GM18867 (cell line): ENCODE data around the gene KRT86.

Source experiments
- ATAC-seq: cut with Tn5 transposase; IDR thresholded peaks from one replicate; pipeline ENCODE4 v1.9.1; 2021; ENCODE audit warnings: mild to moderate bottlenecking, moderate library complexity; ENCODE audit not compliant: unreplicated experiment

KRT86 gene

DNA sequence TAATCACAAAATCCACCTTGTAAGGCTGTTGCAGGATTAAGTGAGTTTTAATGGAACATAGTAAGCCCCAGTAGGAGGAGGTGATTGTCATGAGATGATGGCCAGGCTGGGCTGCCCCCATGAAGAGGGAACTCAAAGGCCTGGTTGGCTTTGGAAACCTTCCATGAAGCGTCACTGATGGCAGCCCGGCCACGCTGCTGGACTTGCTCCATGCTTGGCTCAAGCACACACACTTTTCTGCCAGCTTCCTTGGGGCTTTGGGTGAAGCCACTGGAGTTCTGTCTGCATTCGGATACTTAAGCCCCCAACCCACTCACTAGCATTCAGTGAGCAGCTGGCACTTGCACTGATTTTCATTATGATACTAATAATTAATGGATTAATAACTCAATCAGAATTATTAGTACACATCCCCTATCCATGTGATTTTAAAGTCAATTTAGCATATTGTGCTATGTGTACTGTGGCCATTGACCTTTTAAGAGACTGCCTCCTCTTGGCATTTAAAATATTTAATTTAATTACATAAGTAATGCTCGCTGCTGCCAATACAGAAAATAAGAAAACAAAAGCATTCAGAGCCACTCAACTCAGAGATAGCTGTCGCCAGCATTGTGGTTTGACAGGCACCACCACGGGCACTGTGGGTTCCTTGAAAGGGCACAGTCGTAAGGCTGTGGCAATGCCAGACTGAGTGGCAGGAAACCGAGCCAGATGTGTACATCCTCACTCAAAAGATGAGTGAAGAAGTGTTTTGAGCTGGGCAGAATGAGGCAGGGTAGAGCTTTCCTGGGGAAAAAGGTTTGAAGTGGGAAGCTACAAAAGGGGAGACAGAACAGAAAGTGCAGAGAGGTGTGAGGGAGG lies 77.0 kb downstream of the KRT86 start:
- no peak for ATAC-seq

- no peak for ATAC-seq
Measured at GRCh38 chr12:52352951-52353350, 78.5 kb downstream of the KRT86 start.

DNA sequence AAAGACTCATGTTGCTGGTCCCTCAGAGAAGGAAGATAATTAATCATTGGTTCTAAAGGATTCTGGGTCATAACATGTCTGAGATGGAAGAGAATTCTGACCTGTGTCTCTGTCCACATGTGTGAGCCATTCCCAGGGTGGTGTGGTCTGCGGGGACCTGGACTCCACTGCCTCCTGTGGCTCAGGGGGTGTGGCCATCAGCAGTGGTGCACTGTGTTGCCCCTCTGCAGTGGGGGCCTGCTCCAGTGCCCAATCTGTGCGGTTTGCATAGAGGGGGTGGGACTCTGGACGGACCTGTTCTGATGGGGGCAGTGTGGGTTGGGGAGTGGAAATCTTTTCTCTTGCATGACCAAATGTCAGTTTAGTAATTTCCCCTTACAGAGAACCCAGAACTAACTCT lies 79.3 kb downstream of the KRT86 start:
- ATAC-seq, result no peak

- ATAC-seq, result no peak
Measured at GRCh38 chr12:52354200-52354599, 79.8 kb downstream of the KRT86 start.

DNA sequence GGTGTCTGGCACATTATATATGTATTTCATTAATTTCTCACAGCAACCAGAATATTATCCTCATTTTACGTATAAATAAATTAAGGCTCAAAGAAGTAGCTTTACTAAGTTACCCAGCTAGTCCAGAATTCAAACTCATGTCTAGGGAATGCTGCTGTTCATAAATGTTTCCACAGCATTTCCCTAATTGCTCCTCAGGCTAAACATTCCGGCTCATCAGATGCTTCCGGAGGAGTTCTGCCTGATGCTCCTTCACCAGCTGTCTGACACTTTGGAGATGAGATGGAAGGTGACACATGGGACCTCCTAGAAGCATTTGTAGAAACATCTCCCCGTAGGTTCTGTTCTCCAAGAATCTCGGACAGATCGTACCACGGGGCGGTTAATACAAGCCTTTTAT lies 80.7 kb downstream of the KRT86 start:
- no peak for ATAC-seq

GRCh38 chr12:52356031-52356761 lies 81.8 kb downstream of the KRT86 start:
- no peak for ATAC-seq

GRCh38 chr12:52356762-52357580 lies 82.5 kb downstream of the KRT86 start:
- no peak for ATAC-seq
